ENCODE data around the gene CACNG3. TPM values are rescaled to one million over a fixed set of nuclear protein-coding genes. Genes with fewer than 3 reads are reported as not detected.
"Not testable (repeated sequence)": the region's sequence is repeated elsewhere in the genome, so short reads cannot be mapped to it uniquely, and the experiment has no call there.

Gene CACNG3
- total and polyA plus RNA-seq, 9 donors: not detected

DNA sequence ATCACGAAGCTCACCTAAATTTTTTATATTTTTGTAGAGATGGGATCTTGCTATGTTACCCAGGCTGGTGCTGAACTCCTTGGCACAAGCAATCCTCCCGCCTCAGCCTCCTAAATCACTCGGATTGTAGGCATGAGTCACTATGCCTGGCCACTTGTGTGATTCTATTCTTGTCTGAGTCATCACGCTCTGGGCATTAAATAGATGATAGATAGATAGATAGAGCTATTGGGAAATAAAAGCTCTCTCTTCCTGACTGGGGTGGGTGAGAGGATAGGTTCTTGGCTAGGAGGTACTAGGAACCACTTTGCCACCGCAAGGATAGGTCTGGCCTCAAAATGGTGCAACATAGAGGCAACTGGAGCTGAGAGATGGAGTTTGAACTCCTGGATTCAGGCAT lies 21.4 kb upstream of the CACNG3 start:
- Histone ChIP-seq H3K36me3 (ENCODE audit: control insufficient read depth, insufficient read depth, low read length) (no peaks in the 10 kb centered on the region), H3K4me1 (ENCODE audit: control insufficient read depth, insufficient read depth, low read length) (no peaks in the 10 kb centered on the region), H3K9me3 (replicated peaks; ENCODE audit: control insufficient read depth, low read depth, low read length) (no peaks in the 10 kb centered on the region), H3K27ac (ENCODE audit: low read length) (no peak overlapping the region), H3K27me3 (ENCODE audit: control insufficient read depth, insufficient read depth, low read length) (no peaks in the 10 kb centered on the region), H3K4me3 (ENCODE audit: low read length) (no peak overlapping the region)
- no peak for DNase-seq
- 64% methylated on average over 1 of the region's 5 CpGs for WGBS (ENCODE audit: insufficient coverage)

DNA sequence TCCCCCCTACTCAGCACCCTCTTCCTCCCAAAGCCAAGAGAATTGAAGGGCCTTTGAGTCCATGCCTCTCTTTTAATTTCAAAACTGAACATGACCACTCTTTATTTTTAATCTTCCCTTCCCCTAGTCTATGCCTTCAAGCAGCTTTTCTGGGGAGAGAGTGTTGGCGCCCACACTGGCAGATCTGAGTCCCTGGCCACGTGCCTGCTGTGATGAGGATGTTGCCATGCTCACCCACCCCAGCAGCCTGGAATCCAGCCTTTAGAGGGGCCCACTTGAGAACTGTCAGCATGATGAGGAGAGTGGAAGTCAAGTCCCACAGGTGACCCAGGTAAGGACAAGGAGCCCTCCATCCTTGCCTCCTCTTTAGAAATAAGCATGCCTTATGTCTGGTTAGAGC lies 20.3 kb upstream of the CACNG3 start:
- H3K27ac ChIP-seq (ENCODE audit: low read length): no peak overlapping the region
- H3K36me3 ChIP-seq (ENCODE audit: control insufficient read depth, insufficient read depth, low read length): no peaks in the 10 kb centered on the region
- H3K27me3 ChIP-seq (ENCODE audit: control insufficient read depth, insufficient read depth, low read length): no peaks in the 10 kb centered on the region
- no peak overlapping the region for H3K4me3 ChIP-seq (ENCODE audit: low read length)
- no peak for DNase-seq
- no peaks in the 10 kb centered on the region for H3K9me3 ChIP-seq (replicated peaks; ENCODE audit: control insufficient read depth, low read depth, low read length)
- H3K4me1 ChIP-seq (ENCODE audit: control insufficient read depth, insufficient read depth, low read length): no peaks in the 10 kb centered on the region
- no CpG with 5 or more reads among the region's 2 CpGs for WGBS (ENCODE audit: insufficient coverage)

DNA sequence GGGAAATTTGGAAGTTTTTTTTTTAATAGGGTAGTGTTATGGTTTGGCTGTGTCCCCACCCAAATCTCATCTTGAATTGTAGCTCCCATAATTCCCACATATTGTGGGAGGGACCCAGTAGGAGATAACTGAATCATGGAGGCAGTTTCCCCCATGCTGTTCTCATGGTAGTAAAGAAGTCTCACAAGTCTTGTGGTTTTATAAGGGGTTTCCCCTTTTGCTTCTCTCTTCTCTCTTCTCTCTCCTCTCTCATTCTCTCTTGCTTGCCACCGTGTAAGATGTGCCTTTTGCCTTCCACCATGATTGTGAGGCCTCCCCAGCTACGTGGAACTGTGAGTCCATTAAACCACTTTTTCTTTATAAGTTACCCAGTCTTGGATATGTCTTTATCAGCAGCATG lies 17.3 kb upstream of the CACNG3 start:
- H3K9me3 ChIP-seq (replicated peaks; ENCODE audit: control insufficient read depth, low read depth, low read length); H3K27ac ChIP-seq (ENCODE audit: low read length); H3K36me3 ChIP-seq (ENCODE audit: control insufficient read depth, insufficient read depth, low read length); H3K4me1 ChIP-seq (ENCODE audit: control insufficient read depth, insufficient read depth, low read length); DNase-seq; H3K4me3 ChIP-seq (ENCODE audit: low read length); H3K27me3 ChIP-seq (ENCODE audit: control insufficient read depth, insufficient read depth, low read length): not testable (repeated sequence)
- WGBS (ENCODE audit: insufficient coverage): 70% methylated on average over 2 of the region's 2 CpGs

DNA sequence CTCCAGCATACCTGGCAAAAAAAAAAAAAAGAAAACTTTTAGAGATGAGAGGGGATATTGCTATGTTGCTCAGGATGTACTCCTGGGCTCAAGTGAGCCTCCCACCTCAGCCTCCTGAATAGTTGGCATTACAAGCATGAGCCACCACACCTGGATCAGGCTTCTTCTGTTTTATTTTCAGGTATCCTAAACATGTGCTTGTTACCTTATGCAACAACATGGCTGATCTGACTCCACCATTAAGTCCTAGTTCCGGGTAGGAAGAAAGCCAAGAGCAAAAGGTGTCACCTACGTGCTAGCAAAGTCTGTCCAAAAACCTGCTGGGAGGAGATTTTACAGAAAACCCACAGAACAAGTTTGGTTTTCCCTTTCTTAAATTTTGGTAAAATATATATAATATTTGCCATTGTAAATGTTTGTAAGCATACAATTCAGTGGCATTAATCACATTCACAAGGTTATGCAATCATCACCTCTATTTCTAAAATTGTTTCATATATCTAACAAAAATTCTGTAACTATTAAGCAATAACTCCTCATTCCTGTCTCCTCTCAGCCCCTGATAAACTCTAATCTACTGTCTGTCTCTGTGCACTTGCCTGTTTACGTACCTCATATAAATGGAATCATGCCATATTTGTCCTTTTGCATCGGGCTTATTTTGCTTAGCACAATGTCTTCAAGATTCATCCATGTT lies 9.1 kb upstream of the CACNG3 start:
- no peak for DNase-seq
- H3K27me3 ChIP-seq (ENCODE audit: control insufficient read depth, insufficient read depth, low read length): no peaks in the 10 kb centered on the region
- H3K4me1 ChIP-seq (ENCODE audit: control insufficient read depth, insufficient read depth, low read length): no peaks in the 10 kb centered on the region

DNA sequence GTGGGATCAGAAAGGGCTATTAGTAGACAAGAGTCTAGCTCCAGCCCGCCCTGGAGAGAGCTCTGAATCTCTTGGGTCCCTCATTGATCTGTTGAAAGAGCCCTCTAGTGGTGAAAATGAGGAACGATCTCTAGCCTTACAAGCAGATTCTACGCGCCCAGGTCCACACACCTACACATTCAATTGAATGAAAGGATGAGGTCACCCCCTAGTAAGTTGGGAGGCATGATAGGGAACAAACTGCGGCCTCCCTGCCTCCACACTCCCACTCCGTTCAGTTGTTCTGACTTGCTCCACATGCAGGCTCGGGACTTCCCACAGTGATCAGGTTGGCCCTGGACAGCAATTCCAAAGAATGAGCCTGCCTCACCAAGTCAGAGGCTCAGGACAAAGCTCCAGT lies 2.9 kb upstream of the CACNG3 start:
- Histone ChIP-seq H3K4me1 (ENCODE audit: control insufficient read depth, insufficient read depth, low read length) (no peaks in the 10 kb centered on the region), H3K27me3 (ENCODE audit: control insufficient read depth, insufficient read depth, low read length) (peaks cover 11% of the 10 kb centered on the region), H3K9me3 (replicated peaks; ENCODE audit: control insufficient read depth, low read depth, low read length) (no peaks in the 10 kb centered on the region), H3K27ac (ENCODE audit: low read length) (no peak overlapping the region), H3K4me3 (ENCODE audit: low read length) (no peak overlapping the region), H3K36me3 (ENCODE audit: control insufficient read depth, insufficient read depth, low read length) (no peaks in the 10 kb centered on the region)
- DNase-seq: peak; percentile 7
- 18% methylated on average over 2 of the region's 7 CpGs for WGBS (ENCODE audit: insufficient coverage)

More for the DNA sequence above, 9.1 kb upstream of the CACNG3 start:
- Histone ChIP-seq H3K27ac (ENCODE audit: low read length) (no peak overlapping the region), H3K4me3 (ENCODE audit: low read length) (no peak overlapping the region), H3K9me3 (replicated peaks; ENCODE audit: control insufficient read depth, low read depth, low read length) (no peaks in the 10 kb centered on the region), H3K36me3 (ENCODE audit: control insufficient read depth, insufficient read depth, low read length) (no peaks in the 10 kb centered on the region)
- 67% methylated on average over 1 of the region's 4 CpGs for WGBS (ENCODE audit: insufficient coverage)

DNA sequence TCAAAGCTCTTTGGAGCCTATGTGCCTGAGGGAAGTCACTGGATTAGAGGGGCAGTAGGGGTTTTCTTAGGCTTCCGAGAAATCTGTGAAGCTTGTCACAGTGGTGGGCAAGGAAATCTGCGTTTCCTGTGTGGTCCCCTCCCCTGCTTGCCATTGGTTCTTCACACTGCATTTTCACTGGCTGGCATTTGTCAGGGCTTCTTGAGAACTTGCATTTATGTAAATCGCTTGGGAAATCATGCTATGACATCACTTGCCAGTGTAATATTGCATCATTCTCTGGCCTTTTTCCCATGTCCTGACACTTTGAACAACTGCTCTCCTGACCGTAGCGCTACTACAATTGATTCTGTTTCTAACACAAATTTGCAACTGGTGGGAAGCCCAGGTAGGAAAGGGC lies 1.8 kb downstream of the CACNG3 start:
- H3K9me3 ChIP-seq (replicated peaks; ENCODE audit: control insufficient read depth, low read depth, low read length): no peaks in the 10 kb centered on the region
- peaks cover 11% of the 10 kb centered on the region for H3K27me3 ChIP-seq (ENCODE audit: control insufficient read depth, insufficient read depth, low read length)
- DNase-seq: no peak
- H3K36me3 ChIP-seq (ENCODE audit: control insufficient read depth, insufficient read depth, low read length): no peaks in the 10 kb centered on the region
- no peak overlapping the region for H3K4me3 ChIP-seq (ENCODE audit: low read length)
- no peaks in the 10 kb centered on the region for H3K4me1 ChIP-seq (ENCODE audit: control insufficient read depth, insufficient read depth, low read length)
- 45% methylated on average over 3 of the region's 5 CpGs for WGBS (ENCODE audit: insufficient coverage)
- no peak overlapping the region for H3K27ac ChIP-seq (ENCODE audit: low read length)

DNA sequence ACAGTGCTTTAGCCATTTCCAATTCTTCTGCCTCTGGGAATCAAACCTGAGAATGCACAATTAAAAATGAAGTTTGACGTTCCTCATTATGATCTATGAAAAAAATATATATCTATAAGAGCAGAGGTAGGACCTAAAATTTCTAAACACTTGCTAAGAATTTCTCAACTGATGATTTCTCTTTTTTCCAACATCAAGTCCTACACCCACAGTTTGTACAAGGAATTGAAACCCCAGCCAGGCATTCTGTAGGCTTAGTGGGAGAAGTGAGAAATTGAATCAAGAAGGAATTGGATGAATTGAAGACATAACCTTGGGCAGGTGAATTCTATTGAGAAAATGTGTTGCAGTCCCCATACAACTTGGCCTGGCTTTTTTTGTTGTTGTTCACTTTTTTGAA lies 2.7 kb downstream of the CACNG3 start:
- no peak overlapping the region for H3K4me3 ChIP-seq (ENCODE audit: low read length)
- H3K27ac ChIP-seq (ENCODE audit: low read length): no peak overlapping the region
- H3K9me3 ChIP-seq (replicated peaks; ENCODE audit: control insufficient read depth, low read depth, low read length): no peaks in the 10 kb centered on the region
- peaks cover 11% of the 10 kb centered on the region for H3K27me3 ChIP-seq (ENCODE audit: control insufficient read depth, insufficient read depth, low read length)
- no peaks in the 10 kb centered on the region for H3K36me3 ChIP-seq (ENCODE audit: control insufficient read depth, insufficient read depth, low read length)
- DNase-seq: no peak
- H3K4me1 ChIP-seq (ENCODE audit: control insufficient read depth, insufficient read depth, low read length): no peaks in the 10 kb centered on the region
- no CpG with 5 or more reads among the region's 1 CpG for WGBS (ENCODE audit: insufficient coverage)

DNA sequence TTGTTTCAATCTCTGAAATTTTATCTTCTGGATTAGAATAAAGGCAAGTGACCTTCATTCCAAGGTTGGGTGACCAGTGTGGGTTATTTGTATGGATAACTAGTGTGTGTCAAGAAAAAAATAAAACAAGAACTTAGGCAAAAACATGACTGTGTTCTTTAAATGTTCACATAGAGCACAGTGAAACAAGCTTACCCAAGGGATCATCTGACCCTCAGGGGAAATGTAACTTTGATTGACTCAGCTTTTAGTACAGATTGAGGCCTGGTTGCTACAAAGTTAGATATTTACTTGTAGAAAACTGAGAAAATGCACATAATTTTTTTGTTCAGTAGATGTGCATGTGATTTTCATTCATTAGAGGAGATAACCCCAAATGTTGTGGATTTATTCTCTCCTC lies 6.7 kb downstream of the CACNG3 start:
- no peaks in the 10 kb centered on the region for H3K27me3 ChIP-seq (ENCODE audit: control insufficient read depth, insufficient read depth, low read length)
- no peaks in the 10 kb centered on the region for H3K36me3 ChIP-seq (ENCODE audit: control insufficient read depth, insufficient read depth, low read length)
- no peak overlapping the region for H3K4me3 ChIP-seq (ENCODE audit: low read length)
- H3K9me3 ChIP-seq (replicated peaks; ENCODE audit: control insufficient read depth, low read depth, low read length): no peaks in the 10 kb centered on the region
- H3K27ac ChIP-seq (ENCODE audit: low read length): no peak overlapping the region
- H3K4me1 ChIP-seq (ENCODE audit: control insufficient read depth, insufficient read depth, low read length): no peaks in the 10 kb centered on the region
- no peak for DNase-seq

DNA sequence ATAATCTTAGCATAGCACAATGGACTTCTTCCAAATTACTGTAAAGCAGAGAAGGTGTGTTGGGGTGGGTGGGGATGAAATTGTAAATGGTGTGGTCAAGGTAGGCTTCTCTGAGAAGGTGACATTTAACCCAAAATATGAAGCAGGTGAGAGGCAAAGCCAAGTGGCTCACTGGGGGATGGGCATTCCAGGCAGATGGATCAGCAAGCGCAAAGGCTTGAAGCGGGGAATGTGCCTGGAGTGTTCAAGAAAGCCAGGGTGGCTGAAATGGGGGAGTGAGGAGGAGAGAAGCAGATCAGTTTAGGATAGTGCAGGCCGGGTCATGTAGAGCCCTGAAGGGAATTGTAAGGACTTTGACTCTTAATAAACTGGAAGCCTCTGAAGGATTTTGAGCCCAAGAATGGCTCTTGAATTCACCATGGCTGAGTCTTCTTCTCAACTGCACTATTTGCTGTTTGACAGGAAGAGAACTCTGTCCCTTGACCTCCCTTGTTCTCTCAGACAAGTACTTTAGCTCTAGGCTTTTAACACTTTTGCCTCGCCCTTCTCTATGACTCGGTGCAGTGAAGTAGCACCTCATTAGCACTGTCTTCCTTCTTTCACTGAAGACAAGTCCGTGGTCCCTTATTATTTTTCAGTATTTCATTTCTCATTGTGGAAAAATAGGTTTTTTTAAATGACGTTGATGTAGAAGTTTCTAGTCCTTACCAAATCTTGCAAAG lies 14.7 kb downstream of the CACNG3 start:
- no peaks in the 10 kb centered on the region for H3K27me3 ChIP-seq (ENCODE audit: control insufficient read depth, insufficient read depth, low read length)

DNA sequence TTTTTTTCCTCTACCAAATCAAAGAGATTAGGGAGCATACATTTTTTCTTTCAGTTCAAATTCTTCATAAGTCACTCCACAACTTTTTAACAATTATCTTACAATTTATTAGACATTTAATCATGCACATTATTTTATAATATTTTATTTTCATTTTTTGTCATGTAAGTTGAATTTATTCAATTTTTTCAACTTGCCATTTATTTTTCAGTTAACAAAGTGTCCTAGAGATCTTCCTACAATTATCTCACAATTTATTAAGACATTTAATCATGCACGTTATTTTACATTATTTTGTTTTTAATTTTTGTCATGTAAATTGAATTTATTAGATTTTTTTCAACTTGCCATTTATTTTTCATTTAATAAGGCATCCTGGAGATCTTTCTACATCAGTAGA lies 16.2 kb downstream of the CACNG3 start:
- DNase-seq: no peak
- H3K4me3 ChIP-seq (ENCODE audit: low read length): no peak overlapping the region
- H3K9me3 ChIP-seq (replicated peaks; ENCODE audit: control insufficient read depth, low read depth, low read length): no peaks in the 10 kb centered on the region
- H3K4me1 ChIP-seq (ENCODE audit: control insufficient read depth, insufficient read depth, low read length): no peaks in the 10 kb centered on the region
- no CpG with 5 or more reads among the region's 1 CpG for WGBS (ENCODE audit: insufficient coverage)
- no peak overlapping the region for H3K27ac ChIP-seq (ENCODE audit: low read length)
- no peaks in the 10 kb centered on the region for H3K36me3 ChIP-seq (ENCODE audit: control insufficient read depth, insufficient read depth, low read length)
- H3K27me3 ChIP-seq (ENCODE audit: control insufficient read depth, insufficient read depth, low read length): no peaks in the 10 kb centered on the region

More for the DNA sequence above, 14.7 kb downstream of the CACNG3 start:
- Histone ChIP-seq H3K4me1 (ENCODE audit: control insufficient read depth, insufficient read depth, low read length) (no peaks in the 10 kb centered on the region), H3K36me3 (ENCODE audit: control insufficient read depth, insufficient read depth, low read length) (no peaks in the 10 kb centered on the region), H3K9me3 (replicated peaks; ENCODE audit: control insufficient read depth, low read depth, low read length) (no peaks in the 10 kb centered on the region), H3K27ac (ENCODE audit: low read length) (no peak overlapping the region), H3K4me3 (ENCODE audit: low read length) (no peak overlapping the region)
- DNase-seq: no peak
- 71% methylated on average over 3 of the region's 7 CpGs for WGBS (ENCODE audit: insufficient coverage)
